Raji (cell line): ENCODE measurements around the gene NIPBL.

Experiments
- POLR2A ChIP-seq: IDR thresholded peaks from 2 replicates; pipeline ENCODE4 v1.6.1; 2011; ENCODE audit warnings: low read depth, low read length, control low read depth; ENCODE audit not compliant: insufficient read depth

Gene NIPBL

GRCh38 chr5:36949593-36949992 lies 73.0 kb downstream of the NIPBL start:
- no peak for TF ChIP-seq POLR2A

GRCh38 chr5:36950586-36951457 lies 74.3 kb downstream of the NIPBL start:
- no peak for TF ChIP-seq POLR2A

GRCh38 chr5:36953043-36953442 lies 76.5 kb downstream of the NIPBL start:
- TF ChIP-seq POLR2A: no peak

GRCh38 chr5:36957953-36958537 lies 81.5 kb downstream of the NIPBL start:
- TF ChIP-seq POLR2A: no peak

- TF ChIP-seq POLR2A: no peak
Measured at GRCh38 chr5:36958612-36959011, 82.0 kb downstream of the NIPBL start.

GRCh38 chr5:36965179-36965578 lies 88.6 kb downstream of the NIPBL start:
- TF ChIP-seq POLR2A: no peak

GRCh38 chr5:36969700-36970395 lies 93.3 kb downstream of the NIPBL start:
- TF ChIP-seq POLR2A: no peak

GRCh38 chr5:36978196-36978595 lies 101.6 kb downstream of the NIPBL start:
- TF ChIP-seq POLR2A: no peak

- TF ChIP-seq POLR2A: no peak
Measured at GRCh38 chr5:36982146-36982545, 105.6 kb downstream of the NIPBL start.

- no peak for TF ChIP-seq POLR2A
Measured at GRCh38 chr5:36985387-36985786, 108.8 kb downstream of the NIPBL start.

GRCh38 chr5:36988396-36988795 lies 111.8 kb downstream of the NIPBL start:
- TF ChIP-seq POLR2A: no peak

GRCh38 chr5:36998578-36998977 lies 122.0 kb downstream of the NIPBL start:
- TF ChIP-seq POLR2A: no peak

GRCh38 chr5:37002176-37002751 lies 125.7 kb downstream of the NIPBL start:
- no peak for TF ChIP-seq POLR2A

GRCh38 chr5:37005252-37005651 lies 128.7 kb downstream of the NIPBL start:
- TF ChIP-seq POLR2A: no peak

- no peak for TF ChIP-seq POLR2A
Measured at GRCh38 chr5:37005946-37006540, 129.5 kb downstream of the NIPBL start.

GRCh38 chr5:37014321-37014720 lies 137.8 kb downstream of the NIPBL start:
- TF ChIP-seq POLR2A: no peak
